Epithelial cell of esophagus (primary cell): Measurements from ENCODE around the gene KRT80.

ENCODE experiments used
- DNase-seq: peaks from one replicate; pipeline ENCODE4 v3.0.0; 2010; ENCODE audit warnings: low read depth
- H3K4me3 ChIP-seq: 2 replicates; pipeline ENCODE4 v1.5.1; 2011; ENCODE audit warnings: mild to moderate bottlenecking, low read length, control low read depth
- TF ChIP-seq, protein P1 (sequence below): IDR thresholded peaks from 2 replicates; pipeline ENCODE4 v1.5.1; 2011; ENCODE audit warnings: low read depth, mild to moderate bottlenecking, low read length, control low read depth, inconsistent platforms; ENCODE audit not compliant: insufficient read depth; ENCODE audit errors: missing control alignments

The KRT80 gene

DNA sequence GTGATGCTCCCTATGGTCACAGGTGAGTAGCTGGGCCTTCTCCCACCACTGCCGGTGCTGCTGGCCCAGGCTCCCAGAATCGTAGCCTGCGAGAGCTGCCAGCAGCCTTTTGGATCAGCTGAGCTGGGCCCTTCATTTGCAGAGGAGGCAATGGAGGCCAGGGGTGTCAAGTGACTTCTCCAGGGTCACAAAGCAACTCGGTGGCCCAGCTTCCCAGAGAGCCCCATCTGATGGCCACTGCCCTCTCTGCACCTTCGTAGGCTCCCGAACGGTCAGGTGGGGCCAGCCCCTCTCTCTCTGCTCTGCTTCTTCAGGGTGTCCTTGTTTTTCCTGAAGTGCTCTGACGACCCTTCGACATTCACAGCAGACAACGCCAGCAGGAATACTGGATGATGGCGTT is 4.6 kb downstream of the KRT80 start:
- TF ChIP-seq, protein P1, sequence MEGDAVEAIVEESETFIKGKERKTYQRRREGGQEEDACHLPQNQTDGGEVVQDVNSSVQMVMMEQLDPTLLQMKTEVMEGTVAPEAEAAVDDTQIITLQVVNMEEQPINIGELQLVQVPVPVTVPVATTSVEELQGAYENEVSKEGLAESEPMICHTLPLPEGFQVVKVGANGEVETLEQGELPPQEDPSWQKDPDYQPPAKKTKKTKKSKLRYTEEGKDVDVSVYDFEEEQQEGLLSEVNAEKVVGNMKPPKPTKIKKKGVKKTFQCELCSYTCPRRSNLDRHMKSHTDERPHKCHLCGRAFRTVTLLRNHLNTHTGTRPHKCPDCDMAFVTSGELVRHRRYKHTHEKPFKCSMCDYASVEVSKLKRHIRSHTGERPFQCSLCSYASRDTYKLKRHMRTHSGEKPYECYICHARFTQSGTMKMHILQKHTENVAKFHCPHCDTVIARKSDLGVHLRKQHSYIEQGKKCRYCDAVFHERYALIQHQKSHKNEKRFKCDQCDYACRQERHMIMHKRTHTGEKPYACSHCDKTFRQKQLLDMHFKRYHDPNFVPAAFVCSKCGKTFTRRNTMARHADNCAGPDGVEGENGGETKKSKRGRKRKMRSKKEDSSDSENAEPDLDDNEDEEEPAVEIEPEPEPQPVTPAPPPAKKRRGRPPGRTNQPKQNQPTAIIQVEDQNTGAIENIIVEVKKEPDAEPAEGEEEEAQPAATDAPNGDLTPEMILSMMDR = no peak
- DNase-seq = no peak
- no peak overlapping the region for H3K4me3 ChIP-seq

DNA sequence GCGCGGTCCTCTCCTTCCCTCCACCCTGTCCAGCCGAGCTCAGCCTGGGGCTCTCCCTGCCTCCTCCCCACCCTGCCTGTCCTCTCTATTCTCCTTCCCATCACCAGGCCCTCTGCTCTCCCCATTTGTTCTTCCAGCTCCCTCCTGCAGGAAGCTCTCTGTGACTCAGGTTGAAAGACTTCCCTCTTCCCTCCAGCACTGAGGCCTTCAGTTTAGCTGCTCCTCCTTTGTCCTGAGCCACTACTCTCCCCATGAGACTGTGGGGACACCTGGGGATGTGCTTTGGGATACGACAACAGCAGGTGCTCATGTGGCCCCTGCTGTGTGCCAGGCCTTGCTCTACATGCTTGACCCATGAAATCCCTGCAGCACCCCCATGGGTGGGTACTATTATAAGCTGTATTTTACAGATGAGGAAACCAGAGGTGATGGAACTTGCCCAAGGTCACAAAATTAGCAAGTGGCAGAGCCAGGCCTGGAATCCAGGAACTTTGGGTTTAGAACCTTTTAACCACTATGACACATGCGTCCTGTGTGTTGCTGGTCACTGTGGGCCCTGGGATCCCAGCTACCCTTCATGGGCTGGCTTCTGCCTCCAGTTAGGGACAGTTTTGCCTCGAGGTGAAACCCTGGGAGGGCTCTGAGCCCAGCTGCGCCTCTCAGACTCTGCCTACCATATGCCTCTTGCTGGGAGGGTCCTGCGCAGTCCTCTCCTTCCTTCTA is 5.5 kb downstream of the KRT80 start:
- TF ChIP-seq, protein P1 = no peak
- DNase-seq = peak; percentile 82
- H3K4me3 ChIP-seq = no peak overlapping the region

DNA sequence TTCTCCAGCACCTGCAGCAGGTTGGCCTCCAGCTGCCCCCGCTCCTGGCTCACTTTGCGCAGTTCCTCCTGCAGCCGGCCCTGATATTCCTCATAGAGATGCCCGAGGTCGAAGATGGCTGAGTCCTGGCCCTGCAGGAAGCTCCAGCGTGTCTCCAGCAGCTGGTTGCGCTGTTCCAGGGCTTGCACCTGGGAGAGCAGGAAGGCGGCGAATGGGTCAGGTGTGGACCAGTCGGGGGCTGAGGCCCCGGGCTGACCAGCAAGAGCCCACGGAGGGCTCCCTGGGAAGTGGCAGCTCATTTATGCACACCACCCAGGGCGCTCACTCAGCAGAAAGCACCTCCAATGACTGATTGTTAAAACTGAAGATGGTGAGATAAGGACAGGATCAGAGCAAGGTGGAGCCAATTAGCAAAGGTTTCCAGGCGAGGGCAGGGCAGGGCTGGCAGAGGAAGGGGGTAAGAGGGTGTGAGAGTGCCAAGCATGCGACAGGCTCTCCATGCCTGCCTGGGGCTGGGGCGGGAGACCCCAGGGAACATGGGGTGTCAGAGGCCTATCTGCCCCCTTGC is 6.3 kb downstream of the KRT80 start:
- H3K4me3 ChIP-seq = no peak overlapping the region
- no peak for DNase-seq
- TF ChIP-seq, protein P1 = no peak

DNA sequence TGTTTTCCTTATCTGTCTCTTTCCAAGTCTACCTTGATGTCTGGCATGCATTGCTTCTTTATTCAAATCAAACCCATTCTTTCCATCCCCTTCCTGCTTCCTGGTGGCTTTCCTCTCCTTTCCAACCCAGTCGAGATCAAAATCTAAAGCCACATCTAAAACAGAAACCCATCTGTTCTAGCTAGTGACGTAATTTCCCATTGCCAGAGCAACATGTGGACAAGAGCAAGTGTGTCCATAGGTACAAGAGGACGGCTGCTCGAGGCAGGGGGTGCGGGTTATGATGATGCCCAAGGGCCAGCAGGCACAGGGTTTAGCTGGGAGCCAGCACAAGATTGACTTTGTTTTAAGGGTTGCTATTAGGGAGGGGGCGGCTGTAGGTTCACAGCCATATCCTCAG is 7.0 kb downstream of the KRT80 start:
- no peak overlapping the region for H3K4me3 ChIP-seq
- TF ChIP-seq, protein P1 = no peak
- no peak for DNase-seq

DNA sequence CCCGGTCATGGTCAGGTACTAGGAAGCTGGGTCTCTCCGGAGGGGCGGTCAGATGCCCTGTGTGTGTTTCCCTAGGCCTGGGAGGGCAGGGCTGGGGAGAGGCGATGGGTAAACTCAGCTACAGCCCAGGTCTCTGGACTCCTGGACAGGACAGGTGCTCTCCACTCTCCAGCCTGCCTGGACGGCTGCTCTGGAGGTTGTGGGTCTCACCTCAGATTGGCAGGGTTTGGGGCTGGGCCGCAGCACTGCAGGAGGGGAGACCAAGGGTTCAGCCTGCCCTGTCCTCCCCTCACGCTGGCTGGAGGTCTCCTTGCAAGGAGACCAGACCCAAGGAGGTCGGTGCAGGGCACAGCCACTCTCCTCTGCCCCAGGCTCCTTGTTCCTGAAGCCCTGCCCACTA is 7.8 kb downstream of the KRT80 start:
- TF ChIP-seq, protein P1 = no peak
- DNase-seq = no peak
- no peak overlapping the region for H3K4me3 ChIP-seq

DNA sequence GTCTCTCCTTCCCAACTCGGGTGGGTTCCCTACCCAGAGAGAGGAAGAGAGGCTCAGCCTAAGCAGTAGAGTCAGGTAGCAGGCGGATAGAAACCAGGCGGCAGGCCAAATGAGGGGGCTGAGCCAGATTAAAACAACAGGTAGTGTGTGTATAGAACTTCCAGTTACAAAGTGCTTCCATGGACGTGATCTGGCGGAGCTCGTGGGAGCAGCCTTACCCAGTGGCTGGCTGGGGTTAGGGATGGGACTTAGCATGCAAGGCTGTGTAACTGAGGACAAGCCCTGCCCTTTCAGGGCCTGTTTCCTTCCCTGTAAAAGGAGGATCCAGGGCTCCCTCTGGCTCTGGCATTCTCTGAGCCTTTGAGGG is 8.3 kb downstream of the KRT80 start:
- H3K4me3 ChIP-seq = no peak overlapping the region
- TF ChIP-seq, protein P1 = no peak

More for the DNA sequence above, 8.3 kb downstream of the KRT80 start:
- DNase-seq = peak; percentile 65
